ENCODE measurements around the gene ABCA4.

GRCh38 chr1:93993731-93994130 lies 127.2 kb downstream of the ABCA4 start:
- TF ChIP-seq CTCF (IDR thresholded peaks at IDR 0.05; ENCODE audit: control extremely low read depth in 1 of 3, insufficient read depth in 1 of 3, low read depth in 1 of 3, low read length in 3 of 3) (no peak), YY1 (IDR thresholded peaks at IDR 0.05; ENCODE audit: low read depth, low read length) (no peak), POLR2A (IDR thresholded peaks at IDR 0.05; ENCODE audit: control extremely low read depth in 1 of 2, low read depth in 2 of 2, low read length in 2 of 2) (no peak), ATF2 (IDR thresholded peaks at IDR 0.05; ENCODE audit: low read length) (no peak), EP300 (IDR thresholded peaks at IDR 0.05; ENCODE audit: borderline replicate concordance in 1 of 2, low read depth in 2 of 2, low read length in 2 of 2) (no peak), SP1 (IDR thresholded peaks at IDR 0.05; ENCODE audit: low read depth, low read length) (no peak)
